ENCODE results near the gene CCDC12. TPM values are rescaled to one million over a fixed set of nuclear protein-coding genes. Genes with fewer than 3 reads are reported as not detected.

The CCDC12 gene
- total and polyA plus RNA-seq, 11 donors = 27.1 to 120 (median 34.4) TPM

DNA sequence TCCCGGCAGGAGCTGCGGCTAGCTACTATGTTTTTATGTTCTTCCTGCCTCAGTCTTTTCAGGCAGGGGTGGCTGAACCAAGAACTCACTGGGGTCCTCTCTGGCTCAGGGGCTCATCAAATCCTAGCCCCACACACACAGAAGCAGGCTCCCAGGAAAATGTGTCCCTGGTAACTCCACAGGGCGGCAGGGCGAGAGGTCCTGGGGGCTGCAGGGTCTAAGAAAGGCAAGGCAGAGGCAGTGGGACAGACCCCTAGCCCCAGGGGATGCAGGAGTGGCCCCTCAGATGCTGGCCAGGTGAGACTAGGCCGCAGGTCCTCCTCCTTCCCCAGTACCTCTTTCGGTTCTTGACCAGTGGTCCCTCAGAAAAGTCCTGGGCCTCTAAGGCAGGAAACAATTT, 50.1 kb downstream of the CCDC12 start:
- TF ChIP-seq, protein P1, sequence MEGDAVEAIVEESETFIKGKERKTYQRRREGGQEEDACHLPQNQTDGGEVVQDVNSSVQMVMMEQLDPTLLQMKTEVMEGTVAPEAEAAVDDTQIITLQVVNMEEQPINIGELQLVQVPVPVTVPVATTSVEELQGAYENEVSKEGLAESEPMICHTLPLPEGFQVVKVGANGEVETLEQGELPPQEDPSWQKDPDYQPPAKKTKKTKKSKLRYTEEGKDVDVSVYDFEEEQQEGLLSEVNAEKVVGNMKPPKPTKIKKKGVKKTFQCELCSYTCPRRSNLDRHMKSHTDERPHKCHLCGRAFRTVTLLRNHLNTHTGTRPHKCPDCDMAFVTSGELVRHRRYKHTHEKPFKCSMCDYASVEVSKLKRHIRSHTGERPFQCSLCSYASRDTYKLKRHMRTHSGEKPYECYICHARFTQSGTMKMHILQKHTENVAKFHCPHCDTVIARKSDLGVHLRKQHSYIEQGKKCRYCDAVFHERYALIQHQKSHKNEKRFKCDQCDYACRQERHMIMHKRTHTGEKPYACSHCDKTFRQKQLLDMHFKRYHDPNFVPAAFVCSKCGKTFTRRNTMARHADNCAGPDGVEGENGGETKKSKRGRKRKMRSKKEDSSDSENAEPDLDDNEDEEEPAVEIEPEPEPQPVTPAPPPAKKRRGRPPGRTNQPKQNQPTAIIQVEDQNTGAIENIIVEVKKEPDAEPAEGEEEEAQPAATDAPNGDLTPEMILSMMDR (IDR thresholded peaks at IDR 0.05) = no peak
- no peak for TF ChIP-seq POLR2A (IDR thresholded peaks at IDR 0.05)
- intact Hi-C loops (cut with DNase I) = loop anchor here in 4 of 10 donors (5.0 to 10.0 kb wide), 2 partner anchors 51 to 398 kb away; partner anchors contain the start of genes CCDC12 (in 2 of the 4) and NBEAL2 (in 2 of the 4)
- 79 to 95% (median 84%) methylated on average over 5 to 6 of the region's 6 CpGs for WGBS, 4 donors
- peak overlapping the region in 11 of 12 donors; percentile 23 to 94 (median 82) for H3K27ac ChIP-seq
- DNase-seq = no peak
- H3K4me1 ChIP-seq = peaks cover 17 to 84% (median 76%) of the 10 kb centered on the region in 12 donors
- peaks cover 2 to 58% (median 42%) of the 10 kb centered on the region in 9 donors for H3K36me3 ChIP-seq
- H3K9me3 ChIP-seq = no peaks in the 10 kb centered on the region
- no peak for ATAC-seq
- no peaks in the 10 kb centered on the region for H3K27me3 ChIP-seq
- no peak overlapping the region for H3K4me3 ChIP-seq

DNA sequence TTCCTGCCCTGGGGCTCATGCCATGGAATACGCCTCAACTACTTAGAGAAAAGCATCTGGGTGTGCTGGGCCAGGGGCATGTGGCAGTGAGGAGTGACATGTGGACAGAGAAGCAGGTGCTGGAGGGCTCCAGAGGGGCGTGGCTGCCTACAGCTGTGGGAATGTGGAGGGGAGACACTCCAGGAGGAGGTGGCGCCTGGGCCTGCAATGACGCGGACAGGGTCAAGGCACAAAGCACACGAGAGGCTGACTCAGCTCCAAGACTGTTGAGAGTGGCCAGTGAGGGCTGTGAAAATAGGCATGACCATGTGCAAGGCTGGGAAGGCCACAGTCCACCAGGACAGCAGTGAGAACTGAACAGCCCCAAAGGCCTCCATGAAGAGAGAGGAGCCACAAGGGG, 50.5 kb downstream of the CCDC12 start:
- DNase-seq (peak in 2 of 5 donors; percentile 59 to 64), ATAC-seq (peak in 3 of 4 donors; percentile 2 to 35 (median 25))
- intact Hi-C loops (cut with DNase I) = loop anchor here in 4 of 10 donors (5.0 to 10.0 kb wide), 2 partner anchors 51 to 399 kb away; partner anchors contain the start of genes CCDC12 (in 2 of the 4) and NBEAL2 (in 2 of the 4)
- H3K4me1 ChIP-seq = peaks cover 13 to 80% (median 71%) of the 10 kb centered on the region in 12 donors
- peaks cover 2 to 62% (median 46%) of the 10 kb centered on the region in 9 donors for H3K36me3 ChIP-seq
- no peak overlapping the region for H3K4me3 ChIP-seq
- 39 to 64% (median 49%) methylated on average over 6 of the region's 6 CpGs for WGBS, 4 donors
- TF ChIP-seq, protein P1 (IDR thresholded peaks at IDR 0.05) = no peak
- TF ChIP-seq POLR2A (IDR thresholded peaks at IDR 0.05) = no peak
- H3K27me3 ChIP-seq = no peaks in the 10 kb centered on the region
- no peaks in the 10 kb centered on the region for H3K9me3 ChIP-seq
- H3K27ac ChIP-seq = peak overlapping the region in 11 of 12 donors; percentile 23 to 94 (median 82)

DNA sequence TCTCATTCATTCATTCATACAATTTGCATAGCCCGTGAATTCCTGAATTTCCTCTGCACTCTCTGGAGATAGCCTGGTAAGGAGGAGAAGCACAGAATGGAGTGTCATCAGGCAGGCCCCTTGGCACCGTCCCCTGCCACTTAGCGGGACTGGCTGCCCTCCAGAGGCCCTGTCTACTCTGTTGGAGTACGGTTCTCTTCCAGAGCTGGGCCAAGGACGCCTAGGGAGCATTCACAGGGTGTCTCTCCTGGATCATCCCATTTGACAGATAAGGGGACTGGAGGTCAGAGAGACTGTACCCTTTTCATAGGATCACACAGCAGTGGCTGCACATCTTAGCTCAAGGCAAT, 51.0 kb downstream of the CCDC12 start:
- Histone ChIP-seq H3K36me3 (peaks cover 2 to 67% (median 51%) of the 10 kb centered on the region in 9 donors), H3K4me3 (no peak overlapping the region), H3K4me1 (peaks cover 9 to 75% (median 67%) of the 10 kb centered on the region in 12 donors), H3K27ac (peak overlapping the region in 11 of 12 donors; percentile 23 to 94 (median 82)), H3K9me3 (no peaks in the 10 kb centered on the region), H3K27me3 (no peaks in the 10 kb centered on the region)
- WGBS, 4 donors = 46 to 62% (median 48%) methylated on average over 5 of the region's 5 CpGs
- TF ChIP-seq, protein P1 (IDR thresholded peaks at IDR 0.05) = no peak
- no peak for TF ChIP-seq POLR2A (IDR thresholded peaks at IDR 0.05)
- intact Hi-C loops (cut with DNase I) = loop anchor here in 4 of 10 donors (2.0 to 10.0 kb wide), 3 partner anchors 51 to 399 kb away; partner anchors contain the start of genes CCDC12 (in 3 of the 4) and NBEAL2 (in 2 of the 4)
- ATAC-seq (peak; percentile 74 to 84 (median 78)), DNase-seq (peak; percentile 80 to 88 (median 81))

DNA sequence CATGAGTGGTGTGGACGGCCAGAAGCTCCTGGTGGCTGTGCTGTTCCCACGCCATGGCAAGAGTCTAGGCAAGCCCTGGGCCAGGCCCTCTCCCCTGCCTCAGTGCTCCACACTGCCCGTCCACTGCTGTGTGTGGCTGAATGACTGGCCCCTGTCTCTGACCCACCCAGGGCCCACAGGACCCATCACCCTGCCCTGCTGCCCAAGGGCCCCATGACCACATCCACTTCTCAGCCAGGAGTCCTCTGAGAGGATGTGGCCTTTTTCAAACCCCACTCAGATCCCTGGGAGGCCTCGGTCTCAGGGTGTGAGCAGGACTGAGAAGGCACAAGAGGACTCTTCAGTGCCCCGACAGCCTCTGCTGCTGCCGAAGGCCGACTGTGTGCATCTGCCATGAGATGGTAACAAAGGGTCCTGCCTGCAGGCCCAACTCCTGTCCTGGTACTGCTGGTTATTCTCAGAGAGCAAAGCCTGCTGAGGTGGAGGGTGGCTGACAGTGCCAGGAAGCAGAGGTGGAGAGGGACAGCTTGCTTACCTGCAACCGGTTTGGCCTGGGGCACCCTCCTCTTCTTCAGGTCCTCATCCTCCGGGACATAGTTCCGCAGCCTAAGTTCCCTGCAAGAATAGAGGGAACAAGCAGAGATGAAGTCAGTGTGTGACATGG, 51.5 kb downstream of the CCDC12 start:
- H3K4me3 ChIP-seq = no peak overlapping the region
- no peak for TF ChIP-seq POLR2A (IDR thresholded peaks at IDR 0.05)
- TF ChIP-seq, protein P1 (IDR thresholded peaks at IDR 0.05) = no peak
- peaks cover 9 to 70% (median 62%) of the 10 kb centered on the region in 12 donors for H3K4me1 ChIP-seq
- H3K36me3 ChIP-seq = peaks cover 2 to 72% (median 56%) of the 10 kb centered on the region in 9 donors
- DNase-seq (peak in 1 of 5 donors; percentile 53), ATAC-seq (no peak)
- intact Hi-C loops (cut with DNase I) = loop anchor here in 6 of 10 donors (2.0 to 10.0 kb wide), 5 partner anchors 52 to 400 kb away; partner anchors contain the start of genes CCDC12 (in 3 of the 6) and NBEAL2 (in 2 of the 6)
- no peaks in the 10 kb centered on the region for H3K27me3 ChIP-seq
- 58 to 83% (median 73%) methylated on average over 9 to 10 of the region's 10 CpGs for WGBS, 4 donors
- no peaks in the 10 kb centered on the region for H3K9me3 ChIP-seq
- peak overlapping the region in 9 of 12 donors; percentile 42 to 94 (median 85) for H3K27ac ChIP-seq
